ENCODE measurements around the gene CEP104. TPM values are rescaled to one million over a fixed set of nuclear protein-coding genes. Genes with fewer than 3 reads are reported as not detected.
A peak's percentile ranks its signal among the peaks of the same experiment; 100 is the strongest.

CEP104 gene
- total and polyA plus RNA-seq, 4 donors: 7.5 to 23.2 (median 12.0) TPM

- Histone ChIP-seq H3K36me3 (ENCODE audit: control insufficient read depth in 4 of 4, insufficient read depth in 3 of 4, low read depth in 1 of 4, low read length in 3 of 4) (peaks cover 0 to 3% (median 0%) of the 10 kb centered on the region in 4 donors), H3K4me3 (ENCODE audit: low read depth in 1 of 3, low read length in 3 of 3) (peak overlapping the region; percentile 94 to 99 (median 99)), H3K4me1 (ENCODE audit: control insufficient read depth in 4 of 4, insufficient read depth in 4 of 4, low read length in 3 of 4) (peaks cover 6 to 36% (median 30%) of the 10 kb centered on the region in 4 donors), H3K27ac (ENCODE audit: low read depth in 1 of 2, low read length in 2 of 2) (peak overlapping the region; percentile 53 to 72), H3K9ac (ENCODE audit: low read depth in 1 of 2, low read length in 2 of 2) (peak overlapping the region; percentile 67 to 88), H3K27me3 (ENCODE audit: control insufficient read depth in 4 of 4, insufficient read depth in 4 of 4, low read length in 3 of 4) (no peaks in the 10 kb centered on the region), H3K9me3 (ENCODE audit: control insufficient read depth in 4 of 4, low read length in 3 of 4) (no peaks in the 10 kb centered on the region)
- DNase-seq (ENCODE audit: low spot score): no peak
- no peak for TF ChIP-seq REST (IDR thresholded peaks at IDR 0.05)
- no peak for TF ChIP-seq ZBTB33 (IDR thresholded peaks at IDR 0.05)
- TF ChIP-seq SP1 (IDR thresholded peaks at IDR 0.05): no peak
- TF ChIP-seq NR2F2 (IDR thresholded peaks at IDR 0.05): no peak
- TF ChIP-seq YY1 (IDR thresholded peaks at IDR 0.05): no peak
- peak; percentile 55 to 86 for TF ChIP-seq EGR1 (IDR thresholded peaks at IDR 0.05; ENCODE audit: low read depth in 2 of 2)
- no peak for TF ChIP-seq MAX (IDR thresholded peaks at IDR 0.05)
- no peak for TF ChIP-seq FOXA1 (IDR thresholded peaks at IDR 0.05)
- no peak for TF ChIP-seq HNF4G (IDR thresholded peaks at IDR 0.05)
- TF ChIP-seq TAF1 (conservative IDR thresholded peaks at IDR 0.05): no peak
- no peak for TF ChIP-seq RAD21 (IDR thresholded peaks at IDR 0.05)
- TF ChIP-seq CTCF (IDR thresholded peaks at IDR 0.05; ENCODE audit: low read depth, low read length, missing input control): no peak
- TF ChIP-seq HNF4A (conservative IDR thresholded peaks at IDR 0.05): peak in 1 of 2 donors; percentile 34
- no peak for TF ChIP-seq ATF3 (IDR thresholded peaks at IDR 0.05)
- no peak for TF ChIP-seq GABPA (IDR thresholded peaks at IDR 0.05 in 1 of 2, conservative IDR thresholded peaks at IDR 0.05 in 1 of 2)
- WGBS: 2% methylated on average over 53 of the region's 53 CpGs
Observed at GRCh38 chr1:3795453-3796214, 61.4 kb downstream of the CEP104 start.

Measured in liver (tissue), 9 donors.